Measurements from ENCODE around the gene SSTR5.
"Not testable (repeated sequence)": the region's sequence is repeated elsewhere in the genome, so short reads cannot be mapped to it uniquely, and the experiment has no call there.

Gene SSTR5

DNA sequence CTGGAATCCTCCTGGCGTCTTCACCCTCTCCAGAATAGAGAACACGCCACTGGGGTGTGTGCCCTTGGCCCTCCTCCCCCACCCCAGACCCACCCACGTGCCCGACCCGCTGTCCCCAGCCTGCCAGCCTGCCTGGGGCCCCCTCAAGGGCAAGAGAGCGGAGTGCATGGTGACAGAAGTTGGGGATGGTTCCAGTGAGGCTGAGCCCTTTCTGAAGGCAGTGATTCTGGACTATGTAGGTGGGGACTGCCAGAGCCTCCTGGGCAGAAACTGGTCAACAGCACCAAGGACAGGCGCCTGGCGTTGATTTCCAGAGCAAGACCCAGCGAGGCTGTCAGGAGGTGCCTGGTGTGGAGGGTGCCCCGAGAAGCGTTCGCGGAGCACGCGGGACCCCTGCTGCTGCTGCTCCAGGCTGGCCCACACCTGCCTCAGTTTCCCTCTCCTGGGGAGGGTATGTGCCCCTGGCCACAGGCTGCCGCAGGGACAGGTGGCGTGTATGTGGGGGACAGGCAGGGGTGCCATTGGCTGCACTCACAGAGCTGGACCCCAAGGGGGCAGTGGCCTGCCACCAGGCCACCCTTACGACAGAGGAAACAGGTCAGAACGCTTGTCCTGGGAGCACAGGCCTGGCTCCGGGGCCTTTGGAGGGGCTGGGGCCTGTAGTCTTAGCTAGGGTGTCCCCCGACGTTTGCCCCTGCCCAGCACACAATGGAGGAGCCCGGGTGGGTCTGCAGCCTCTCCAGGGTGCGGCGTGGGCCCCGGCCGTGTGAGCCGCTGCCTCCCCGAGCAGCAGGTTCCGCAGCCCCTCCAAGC is 1.2 kb downstream of the SSTR5 start:
- no peak for DNase-seq (ENCODE audit: low read depth in 3 of 3, low spot score in 1 of 3)

DNA sequence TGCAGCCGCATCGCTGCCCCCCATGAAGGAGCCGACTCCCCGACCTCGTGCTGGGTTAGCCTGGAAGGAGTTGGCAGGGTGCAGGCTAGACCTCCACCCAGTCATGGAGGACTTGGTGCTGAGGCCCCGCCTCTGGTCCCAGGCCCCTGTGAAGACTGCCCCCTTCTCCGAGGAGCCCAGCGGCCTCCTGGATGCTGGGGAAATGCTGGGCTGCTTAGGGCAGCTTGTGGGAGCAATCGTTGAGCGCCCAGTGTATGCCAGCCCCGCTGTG is 1.8 kb downstream of the SSTR5 start:
- DNase-seq (ENCODE audit: low read depth in 3 of 3, low spot score in 1 of 3): no peak

DNA sequence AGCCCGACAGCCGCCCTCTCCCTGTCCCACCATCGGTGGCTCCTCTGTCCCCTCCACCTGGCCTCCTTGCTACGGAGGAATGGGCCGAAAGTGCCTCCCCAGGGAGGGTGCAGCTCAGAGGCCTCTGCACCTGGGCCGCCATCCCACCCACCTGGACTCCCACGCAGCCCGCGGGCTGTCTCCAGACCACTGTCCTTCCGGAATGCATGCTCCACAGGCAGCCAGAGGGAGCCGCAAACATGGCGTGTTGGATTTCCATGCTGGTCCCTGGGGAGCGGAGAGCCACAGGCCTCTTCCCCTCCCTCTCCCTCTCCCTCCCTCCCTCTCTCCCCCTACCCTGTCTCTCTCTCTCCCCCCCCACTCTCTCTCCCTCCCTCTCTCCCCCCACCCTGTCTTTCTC is 3.0 kb downstream of the SSTR5 start:
- no peak for DNase-seq (ENCODE audit: low read depth in 3 of 3, low spot score in 1 of 3)

DNA sequence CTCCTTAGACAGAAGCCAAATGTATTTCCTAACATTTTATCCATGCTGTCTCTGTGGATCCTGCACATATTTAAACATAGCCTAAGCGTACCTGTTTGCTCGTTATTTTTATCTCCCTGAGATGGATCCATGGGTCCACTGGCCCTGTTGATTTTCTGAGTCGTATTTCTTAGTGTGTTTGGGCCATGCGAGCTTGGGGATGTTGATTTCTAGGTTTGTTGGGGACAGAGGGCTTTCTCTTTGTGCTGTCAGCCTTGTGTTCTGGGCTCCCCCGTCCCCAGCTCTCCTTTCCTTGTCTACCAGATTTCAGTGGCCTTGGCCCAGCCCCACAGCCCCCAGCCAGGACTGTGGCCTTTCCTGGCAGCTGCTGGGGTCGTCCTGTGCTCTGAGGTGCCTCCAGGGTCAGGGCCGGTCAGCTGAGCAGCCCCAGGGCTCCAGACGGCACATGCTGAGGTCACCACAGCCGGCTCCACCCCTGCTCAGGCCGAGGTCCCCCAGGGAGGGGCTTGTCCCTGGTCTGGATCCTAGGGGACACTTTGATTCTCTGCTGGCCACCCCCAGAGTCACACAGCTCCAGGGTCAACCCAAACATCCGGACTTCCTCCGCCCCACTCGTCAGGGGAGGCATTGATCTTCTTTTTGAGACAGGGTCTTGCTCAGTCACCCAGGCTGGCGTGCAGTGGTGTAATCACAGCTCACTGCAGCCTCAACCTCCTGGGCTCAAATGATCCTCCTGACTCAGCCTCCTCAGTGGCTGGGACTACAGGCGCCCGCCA is 4.4 kb downstream of the SSTR5 start:
- no peak for DNase-seq (ENCODE audit: low read depth in 3 of 3, low spot score in 1 of 3)

DNA sequence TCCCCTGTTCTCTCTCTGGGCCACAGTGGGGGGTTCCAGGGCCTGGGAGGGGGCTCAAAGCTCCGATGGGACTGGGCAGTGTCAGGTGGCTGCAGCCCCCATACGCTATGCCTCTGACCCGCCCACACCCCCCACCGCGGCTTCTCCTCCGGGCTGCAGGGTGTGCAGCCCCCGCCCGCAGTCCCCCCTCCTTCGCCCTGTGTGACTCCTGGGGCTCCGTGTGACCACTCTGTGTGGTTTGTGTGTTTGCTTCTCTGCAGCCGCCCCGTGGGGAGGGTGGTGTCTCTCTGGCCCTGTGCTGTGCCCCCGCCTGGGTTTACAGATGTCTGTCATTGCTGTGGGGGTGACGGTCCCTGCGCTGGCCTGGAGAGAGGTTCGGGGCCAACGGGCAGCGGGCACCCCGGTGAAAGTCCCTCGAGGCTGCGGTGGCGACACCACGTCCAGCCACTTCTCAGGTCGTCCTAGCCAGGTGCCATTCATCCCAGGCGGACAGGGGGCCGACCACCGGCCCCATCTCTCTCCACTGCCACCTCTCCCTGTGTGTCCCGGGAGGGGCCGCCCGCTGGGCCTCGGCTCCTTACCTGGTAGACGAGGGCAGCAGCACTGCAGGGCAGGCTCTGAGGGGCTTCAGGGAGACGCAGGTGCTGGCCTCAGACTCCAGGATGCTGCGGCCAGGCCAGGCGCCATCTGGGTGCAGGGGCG is 5.5 kb downstream of the SSTR5 start:
- no peak for DNase-seq (ENCODE audit: low read depth in 3 of 3, low spot score in 1 of 3)

DNA sequence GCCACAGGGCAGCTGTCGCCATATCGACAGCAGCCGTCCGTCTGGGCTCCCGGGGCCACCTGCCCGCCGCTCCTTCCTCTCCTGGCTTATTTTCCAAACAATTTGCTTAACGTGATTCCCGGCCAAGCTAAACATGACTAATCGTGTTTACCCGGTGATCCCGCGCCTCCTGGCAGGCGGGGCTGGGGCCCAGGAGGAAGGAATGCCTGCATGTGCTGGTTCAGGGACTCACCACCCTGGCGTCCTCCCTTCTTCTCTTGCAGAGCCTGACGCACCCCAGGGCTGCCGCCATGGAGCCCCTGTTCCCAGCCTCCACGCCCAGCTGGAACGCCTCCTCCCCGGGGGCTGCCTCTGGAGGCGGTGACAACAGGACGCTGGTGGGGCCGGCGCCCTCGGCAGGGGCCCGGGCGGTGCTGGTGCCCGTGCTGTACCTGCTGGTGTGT is 6.1 kb downstream of the SSTR5 start:
- DNase-seq (ENCODE audit: low read depth in 3 of 3, low spot score in 1 of 3): no peak

DNA sequence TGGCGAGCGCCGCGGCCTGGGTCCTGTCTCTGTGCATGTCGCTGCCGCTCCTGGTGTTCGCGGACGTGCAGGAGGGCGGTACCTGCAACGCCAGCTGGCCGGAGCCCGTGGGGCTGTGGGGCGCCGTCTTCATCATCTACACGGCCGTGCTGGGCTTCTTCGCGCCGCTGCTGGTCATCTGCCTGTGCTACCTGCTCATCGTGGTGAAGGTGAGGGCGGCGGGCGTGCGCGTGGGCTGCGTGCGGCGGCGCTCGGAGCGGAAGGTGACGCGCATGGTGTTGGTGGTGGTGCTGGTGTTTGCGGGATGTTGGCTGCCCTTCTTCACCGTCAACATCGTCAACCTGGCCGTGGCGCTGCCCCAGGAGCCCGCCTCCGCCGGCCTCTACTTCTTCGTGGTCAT is 6.8 kb downstream of the SSTR5 start:
- no peak for DNase-seq (ENCODE audit: low read depth in 3 of 3, low spot score in 1 of 3)

DNA sequence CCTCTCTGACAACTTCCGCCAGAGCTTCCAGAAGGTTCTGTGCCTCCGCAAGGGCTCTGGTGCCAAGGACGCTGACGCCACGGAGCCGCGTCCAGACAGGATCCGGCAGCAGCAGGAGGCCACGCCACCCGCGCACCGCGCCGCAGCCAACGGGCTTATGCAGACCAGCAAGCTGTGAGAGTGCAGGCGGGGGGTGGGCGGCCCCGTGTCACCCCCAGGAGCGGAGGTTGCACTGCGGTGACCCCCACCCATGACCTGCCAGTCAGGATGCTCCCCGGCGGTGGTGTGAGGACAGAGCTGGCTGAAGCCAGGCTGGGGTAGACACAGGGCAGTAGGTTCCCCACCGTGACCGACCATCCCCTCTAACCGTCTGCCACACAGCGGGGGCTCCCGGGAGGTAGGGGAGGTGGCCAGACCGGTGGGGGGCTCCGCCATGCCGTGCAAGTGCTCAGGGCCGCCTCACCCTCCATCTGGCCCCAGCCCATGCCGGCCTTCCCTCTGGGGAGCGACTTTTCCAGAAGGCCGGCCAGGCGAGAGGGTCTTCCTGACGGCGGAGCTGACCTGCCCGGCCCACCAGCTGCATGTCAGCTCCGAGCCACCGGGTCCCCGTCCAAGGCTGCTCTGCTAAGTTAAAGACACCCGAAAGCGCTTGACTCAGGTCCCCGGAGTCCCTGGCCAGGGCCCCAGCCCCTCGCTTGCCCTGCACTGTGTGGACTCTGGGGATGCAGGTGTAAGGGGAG is 7.4 kb downstream of the SSTR5 start:
- no peak for DNase-seq (ENCODE audit: low read depth in 3 of 3, low spot score in 1 of 3)

DNA sequence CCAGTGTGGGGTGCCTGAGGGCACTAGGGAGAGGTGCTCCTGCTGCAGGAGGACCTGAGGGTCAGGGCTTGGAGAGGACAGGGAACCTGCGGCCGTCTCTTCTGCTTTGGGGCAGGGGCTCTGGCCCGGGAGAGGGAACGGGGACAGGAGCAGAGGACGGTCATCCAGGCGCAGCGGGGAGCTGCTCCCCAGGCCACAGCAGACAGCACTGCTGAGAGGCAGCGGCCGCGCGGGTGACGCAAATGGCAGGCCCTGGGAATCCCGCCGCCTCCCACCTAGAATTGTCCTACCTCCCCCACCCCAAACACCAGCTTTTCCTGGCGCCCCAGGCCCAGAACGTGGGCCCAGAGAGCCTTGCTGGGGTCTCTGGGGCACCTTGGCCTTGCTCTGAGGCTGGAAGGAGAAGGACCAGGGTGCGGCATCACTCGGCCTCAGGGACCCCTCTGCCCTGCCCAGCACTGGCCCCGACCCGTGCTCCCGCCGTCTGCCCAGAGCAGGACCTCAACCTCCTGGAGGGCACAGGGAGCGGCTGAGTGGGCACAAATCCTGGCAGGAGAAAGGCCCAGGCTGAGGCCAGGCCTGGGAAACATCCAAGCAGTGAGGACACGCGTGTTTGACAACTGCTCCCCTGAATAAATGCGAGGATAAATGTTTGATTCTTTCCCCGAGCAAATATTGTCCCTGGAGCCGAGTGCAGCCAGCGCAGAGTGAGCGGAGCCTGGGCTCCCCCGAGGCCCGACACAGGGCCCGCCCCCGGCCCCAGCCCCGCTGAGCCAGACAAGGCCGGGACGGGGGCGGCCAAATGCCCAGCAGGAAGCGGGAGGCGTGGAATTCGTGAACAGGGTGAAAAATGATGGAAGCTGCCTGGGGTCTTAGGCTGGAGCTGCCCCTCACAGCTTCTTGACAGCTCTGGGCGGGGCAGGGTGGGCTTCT is 8.5 kb downstream of the SSTR5 start:
- DNase-seq (ENCODE audit: low read depth in 3 of 3, low spot score in 1 of 3): no peak

DNA sequence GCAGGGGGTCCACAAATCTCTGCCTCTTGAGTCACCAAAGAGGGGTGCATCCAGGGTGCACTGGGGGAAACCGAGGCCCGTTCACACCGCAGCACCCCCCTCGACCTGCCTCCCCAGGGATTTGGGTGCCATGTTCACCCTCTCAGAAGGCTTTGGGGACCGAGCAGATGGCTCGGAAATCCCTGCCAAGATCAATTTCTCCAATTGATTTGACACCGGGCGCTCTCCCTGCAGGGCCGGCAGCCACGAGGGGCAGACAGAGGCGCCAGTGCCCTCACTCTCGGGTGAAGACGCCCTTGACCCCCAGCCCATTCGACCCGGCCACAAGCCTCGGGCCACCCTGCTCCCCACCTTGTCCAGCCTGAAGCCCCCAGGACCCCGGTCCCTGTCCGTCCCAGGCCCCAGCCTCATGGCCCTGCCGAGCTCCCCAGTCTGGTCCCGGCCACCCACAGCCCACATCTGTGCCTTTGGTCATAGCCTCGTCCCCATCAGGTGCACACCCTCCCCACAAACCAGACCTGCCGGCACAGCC is 9.3 kb downstream of the SSTR5 start:
- no peak for DNase-seq (ENCODE audit: low read depth in 3 of 3, low spot score in 1 of 3)

DNA sequence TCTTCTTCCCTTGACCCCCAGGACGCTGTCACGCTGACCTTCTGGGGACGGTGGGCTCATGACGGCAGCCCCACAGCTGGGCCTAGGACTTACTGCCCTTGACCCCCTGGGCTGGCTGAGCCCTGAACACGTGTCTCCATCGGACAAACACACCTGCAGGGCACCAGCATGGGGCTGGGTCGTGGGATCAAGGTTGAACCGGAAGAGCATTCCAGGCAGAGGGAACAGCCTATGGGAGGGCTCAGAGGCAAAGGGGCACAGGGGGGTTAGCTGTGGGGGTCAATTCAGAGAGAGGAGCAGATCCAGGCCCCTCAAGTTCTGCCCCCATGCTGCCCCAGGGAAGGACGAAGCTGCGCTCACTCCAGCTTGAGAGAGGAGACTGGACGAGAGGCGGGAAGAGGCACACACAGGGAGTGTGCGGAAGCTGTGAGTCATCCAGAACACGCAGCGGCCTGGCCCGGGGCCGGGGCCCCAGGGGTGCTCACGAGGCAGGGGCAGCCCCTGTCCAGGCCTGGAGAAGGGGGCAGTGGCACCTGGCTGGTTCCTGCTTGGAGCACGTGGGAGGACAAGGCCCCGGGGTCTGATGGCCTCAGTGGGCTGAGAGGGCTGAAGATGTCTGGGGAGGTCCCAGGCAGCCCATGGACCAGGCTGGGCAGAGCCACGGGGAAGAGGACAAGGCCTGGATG is 9.9 kb downstream of the SSTR5 start:
- no peak for DNase-seq (ENCODE audit: low read depth in 3 of 3, low spot score in 1 of 3)

DNA sequence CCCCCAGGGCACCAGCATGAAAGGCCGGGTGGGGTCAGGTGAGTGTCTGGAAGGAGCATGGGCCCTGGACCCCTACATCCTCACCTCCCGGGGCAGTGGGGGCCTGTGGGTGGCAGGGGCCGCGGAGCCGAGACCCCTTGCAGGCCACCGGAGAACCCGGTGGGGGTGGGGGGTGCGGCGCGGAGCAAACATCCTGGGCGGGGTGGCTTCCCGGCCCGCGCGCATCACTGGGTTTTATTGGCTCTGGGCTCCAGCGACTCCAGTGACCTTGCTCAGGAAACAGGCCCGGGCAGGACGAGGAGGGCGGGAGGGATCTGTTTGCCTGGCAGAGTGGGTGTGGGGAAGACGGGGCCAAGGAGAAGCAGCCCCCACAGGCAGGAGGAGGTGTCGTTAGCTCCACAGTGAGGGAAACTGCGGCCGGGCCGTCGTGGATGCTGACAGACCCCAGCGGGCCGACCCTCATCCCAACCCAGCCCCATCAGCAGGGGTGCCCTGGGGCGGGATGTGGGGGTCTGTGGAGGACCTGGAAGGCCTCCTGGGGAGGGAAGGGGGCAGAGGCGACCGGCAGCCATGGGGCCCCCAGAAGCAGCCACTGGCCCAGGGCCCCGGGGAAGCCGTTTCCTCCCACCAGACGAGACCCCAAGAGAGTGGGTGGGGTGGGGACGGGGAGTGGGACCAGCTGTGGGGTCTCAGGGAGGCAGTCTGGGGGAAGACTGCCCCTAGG is 10.6 kb downstream of the SSTR5 start:
- no peak for DNase-seq (ENCODE audit: low read depth in 3 of 3, low spot score in 1 of 3)

DNA sequence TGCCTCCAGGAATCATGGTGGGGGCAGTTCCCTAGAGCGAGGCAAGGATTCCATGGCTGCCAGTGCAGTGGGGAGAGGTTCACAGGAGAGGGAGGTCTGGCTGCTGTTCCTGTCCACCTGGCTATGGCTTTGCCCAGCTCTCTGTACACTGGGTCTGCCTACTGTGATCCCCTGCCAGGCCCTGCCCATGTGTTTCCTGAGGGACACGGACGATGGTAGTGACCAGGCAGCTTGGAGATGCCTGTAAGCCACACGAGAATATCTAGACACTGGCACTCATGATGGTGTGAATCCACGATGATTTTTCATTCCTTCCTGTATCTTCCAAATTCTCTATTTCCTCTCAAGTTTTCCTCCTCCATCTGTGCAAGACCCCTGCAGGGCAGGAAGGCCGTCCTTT is 12.4 kb downstream of the SSTR5 start:
- DNase-seq (ENCODE audit: low read depth in 3 of 3, low spot score in 1 of 3): no peak

DNA sequence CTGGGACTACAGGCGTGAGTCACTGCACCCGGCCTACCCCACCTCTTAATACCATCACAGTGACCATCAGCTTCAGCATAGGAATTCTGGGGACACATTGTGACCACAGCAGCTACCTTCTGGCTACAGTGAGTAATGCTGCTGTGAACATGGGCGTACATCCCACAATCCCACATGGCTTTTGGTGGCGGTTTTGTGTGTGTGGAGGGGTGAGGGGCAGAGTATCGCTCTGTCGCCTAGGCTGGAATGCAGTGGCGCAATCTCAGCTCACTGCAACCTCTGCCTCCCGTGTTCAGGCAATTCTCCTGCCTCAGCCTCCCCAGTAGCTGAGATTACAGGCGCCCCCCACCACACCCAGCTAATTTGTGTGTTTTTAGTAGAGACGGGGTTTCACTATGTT is 13.9 kb downstream of the SSTR5 start:
- DNase-seq (ENCODE audit: low read depth in 3 of 3, low spot score in 1 of 3): not testable (repeated sequence)

DNA sequence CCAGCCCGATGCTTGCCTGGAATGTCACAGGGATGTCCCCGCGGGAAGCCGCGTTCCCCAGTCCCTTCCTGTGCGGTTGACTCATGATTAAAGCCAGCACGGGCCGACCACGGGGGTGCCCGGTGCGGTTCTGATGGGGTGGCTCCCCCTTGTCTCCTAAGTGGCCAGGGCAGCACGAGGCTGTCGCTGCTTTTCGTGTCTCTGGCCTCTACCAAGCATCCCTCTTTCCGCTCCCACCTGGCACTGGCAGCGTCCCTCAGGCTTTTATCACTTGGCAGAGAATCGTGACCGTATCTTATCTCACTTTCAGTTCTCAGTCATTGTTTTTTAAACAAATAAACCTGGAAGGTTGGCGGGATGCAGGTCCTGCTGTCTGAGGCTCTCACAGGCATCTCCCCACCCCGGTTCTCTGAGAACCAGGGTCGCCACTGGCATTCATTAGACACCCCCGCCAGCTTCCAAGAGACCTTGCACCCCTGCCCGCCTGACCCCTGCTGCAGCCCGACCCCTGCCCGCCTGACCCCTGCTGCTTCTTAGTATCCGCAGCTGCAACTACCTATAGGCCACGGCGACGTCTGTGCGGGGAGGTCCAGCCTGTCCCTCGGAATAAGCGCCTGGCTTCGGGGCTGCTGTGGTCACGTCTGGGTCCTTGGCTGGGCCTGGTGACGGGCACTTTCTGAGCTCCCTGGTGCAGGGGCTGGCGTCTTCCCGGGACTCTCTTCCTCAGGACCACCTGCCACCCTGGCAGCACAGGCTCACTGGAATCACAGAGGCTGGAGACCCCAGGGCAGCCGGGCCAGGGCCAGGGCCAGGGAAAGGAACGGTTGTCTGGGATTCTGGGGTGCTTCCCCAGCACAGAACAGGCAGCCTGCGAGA is 16.0 kb downstream of the SSTR5 start:
- no peak for DNase-seq (ENCODE audit: low read depth in 3 of 3, low spot score in 1 of 3)

DNA sequence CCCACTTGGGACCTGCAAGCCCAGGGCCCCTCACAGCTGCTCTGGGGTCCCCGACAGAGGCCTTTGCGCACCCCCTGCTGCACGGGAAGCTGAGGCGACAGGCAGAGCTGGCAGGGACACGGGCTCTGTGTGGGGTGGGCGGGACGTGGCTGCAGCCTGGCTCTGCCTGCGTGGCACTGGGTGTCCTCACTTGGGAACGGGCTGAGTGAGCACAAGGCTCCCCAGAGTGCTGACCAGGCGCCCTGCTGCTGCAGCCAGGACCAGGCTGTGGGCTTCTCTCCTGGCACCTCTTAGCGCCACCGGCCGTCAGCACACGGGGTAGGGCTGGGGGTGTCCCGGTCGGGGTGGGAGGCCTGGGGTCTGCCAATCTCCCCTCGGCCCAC is 16.9 kb downstream of the SSTR5 start:
- DNase-seq (ENCODE audit: low read depth in 3 of 3, low spot score in 1 of 3): no peak

DNA sequence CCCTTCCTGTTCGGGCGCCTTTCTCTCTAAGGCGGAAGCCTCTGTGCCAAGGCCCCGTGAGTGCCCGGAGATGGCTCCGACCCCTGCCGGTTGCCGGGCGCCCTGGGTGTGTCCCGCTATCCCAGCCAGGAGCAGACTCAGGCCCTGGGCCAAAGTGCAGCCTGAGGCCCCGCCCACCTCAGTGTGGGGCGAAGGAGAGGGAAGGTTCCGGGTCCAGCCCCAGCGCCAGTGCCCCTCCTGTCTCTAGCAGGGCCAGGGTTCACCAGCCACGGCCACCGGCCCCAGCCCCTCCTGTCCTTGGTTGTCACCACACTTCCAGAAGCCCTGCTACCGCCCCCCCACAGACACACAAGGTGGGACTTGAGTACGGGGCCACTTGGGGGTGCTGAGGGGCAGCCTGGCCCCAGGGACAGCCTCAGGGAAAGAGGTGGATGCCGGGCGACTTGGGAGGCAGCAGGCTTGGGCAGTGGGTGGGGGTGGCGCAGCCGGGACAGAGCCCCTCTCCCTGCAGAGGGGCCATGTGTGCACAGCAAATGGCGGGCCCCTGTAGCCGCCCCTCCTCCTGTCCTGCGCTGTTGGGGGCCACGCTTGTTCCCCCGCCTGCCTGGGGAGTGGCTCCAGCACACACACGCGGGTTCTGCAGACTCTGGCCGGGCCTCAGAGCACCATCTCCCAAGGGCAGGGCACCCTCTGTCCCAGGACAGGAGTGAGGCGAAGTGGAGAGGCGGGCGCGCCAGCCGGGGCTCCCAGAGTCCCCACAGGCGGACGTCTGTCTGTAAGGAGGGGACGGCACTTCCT is 17.5 kb downstream of the SSTR5 start:
- DNase-seq (ENCODE audit: low read depth in 3 of 3, low spot score in 1 of 3): no peak
